H1 (cell line): ENCODE data around the gene RAPGEF1. TPM values are rescaled to one million over a fixed set of nuclear protein-coding genes. Genes with fewer than 3 reads are reported as not detected.

Source experiments
- ASH2L ChIP-seq: fragments of 200-600, 300-600 bp; sonication (generic); IDR thresholded peaks from one replicate; pipeline ENCODE4 v1.7.1; 2017; ENCODE audit warnings: low read length
- CBX5 ChIP-seq: fragments of 300-800, 300-1000 bp; sonication (generic); IDR thresholded peaks from 2 replicates; pipeline ENCODE4 v1.7.1; 2016; ENCODE audit warnings: antibody characterized with exemption, low read length, low read depth
- CHD1 ChIP-seq: IDR thresholded peaks from 2 replicates; pipeline ENCODE4 v1.6.1; 2012; ENCODE audit warnings: low read depth, low read length, improper control_type of control experiment
- CHD7 ChIP-seq: fragments of 300-600 bp; sonication (generic); IDR thresholded peaks from 2 replicates; pipeline ENCODE4 v1.7.1; 2012; ENCODE audit warnings: low read length, moderate library complexity, mild to moderate bottlenecking, inconsistent platforms; ENCODE audit not compliant: insufficient replicate concordance
- MAX ChIP-seq: IDR thresholded peaks from 2 replicates; pipeline ENCODE4 v1.6.1; 2012; ENCODE audit warnings: inconsistent platforms
- SUZ12 ChIP-seq: fragments of 200-600 bp; sonication (generic); IDR thresholded peaks from 2 replicates; pipeline ENCODE4 v1.6.1; 2012; ENCODE audit warnings: mild to moderate bottlenecking, inconsistent platforms, low read length, moderate library complexity, mixed read lengths
- polyA plus RNA-seq, 7 experiments: library from polyadenylated mRNA; depleted of rRNA in 3 of 7; stranded (reverse) in 5 of 7; unstranded in 2 of 7; fragments of >200 nt in 5 of 7; fragments of 200-250 nt in 2 of 7; gene quantifications; 1 replicate in 5 of 7; 2 replicates in 1 of 7; 4 replicates in 1 of 7; pipeline versions ENCODE4 v1.2.1 to v1.2.3, GENCODE V29; 2011 to 2013; ENCODE audit warnings: missing spikeins in 2 of 7, mixed read lengths in 2 of 7
- total RNA-seq: library from RNA; stranded (reverse); fragmentation: NEBNext Ultra II Directional; extraction: Animal tissue kit (Norgen Biotek cat#: 25700); gene quantifications from 2 replicates; pipeline ENCODE4 v1.2.1, GENCODE V29; 2021

The RAPGEF1 gene
- total and polyA plus RNA-seq, 2 of the 8 experiments (the other 6 are each of a cell fraction or from before 2014, with no cell fraction given): 29.7 to 78.9 TPM

- no peak for TF ChIP-seq CHD7
- no peak for TF ChIP-seq CHD1
- TF ChIP-seq MAX: no peak
- TF ChIP-seq CBX5: no peak; the same call in 1 of the 2 replicates
- no peak for TF ChIP-seq ASH2L
- no peak for TF ChIP-seq SUZ12
- TF ChIP-seq, all 59 proteins: peak for 0
These were observed 196.7 kb downstream of the RAPGEF1 start (continued) for GRCh38 chr9:131543141-131543540.
